HG03045 (cell line): Measurements from ENCODE around the gene GNG13.
"Not testable (repeated sequence)": the region's sequence is repeated elsewhere in the genome, so short reads cannot be mapped to it uniquely, and the experiment has no call there.

Source experiments
- ATAC-seq: cut with Tn5 transposase; IDR thresholded peaks from one replicate; pipeline ENCODE4 v1.9.1; 2021; ENCODE audit warnings: mild to moderate bottlenecking, moderate library complexity; ENCODE audit not compliant: unreplicated experiment

The GNG13 gene

DNA sequence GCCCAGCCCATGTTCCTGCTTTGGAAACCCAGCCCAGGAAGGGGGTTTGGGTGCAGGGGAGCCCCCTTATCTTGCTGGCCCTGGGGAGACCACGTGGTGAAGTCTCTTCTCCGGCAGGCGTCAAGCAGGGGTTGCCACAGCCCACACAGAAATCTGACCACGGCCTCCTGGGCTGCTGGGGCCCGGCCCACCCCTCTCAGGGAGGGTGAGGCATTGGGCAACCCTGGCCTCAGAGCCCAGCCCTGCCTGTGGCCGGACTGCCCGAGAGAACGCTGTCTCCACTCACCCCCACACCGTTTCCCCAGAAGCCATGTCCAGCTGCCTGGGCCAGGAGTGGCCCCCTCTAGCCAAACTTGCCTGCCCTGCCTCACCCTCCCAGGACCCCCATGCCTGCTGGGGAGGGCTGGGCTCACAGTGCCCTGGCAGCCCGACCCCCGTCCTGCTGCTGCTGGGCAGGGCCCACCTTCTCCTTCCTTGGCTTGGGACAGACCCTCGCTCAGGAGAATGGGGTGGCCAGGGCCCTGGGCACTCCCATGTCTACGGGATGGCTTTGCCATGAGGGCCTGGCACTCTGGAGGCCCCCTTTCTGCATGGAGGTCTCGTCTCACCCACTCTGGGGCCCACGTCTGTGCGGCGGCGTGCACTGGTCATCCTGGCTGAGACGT, 19.1 kb downstream of the GNG13 start:
- no peak for ATAC-seq

DNA sequence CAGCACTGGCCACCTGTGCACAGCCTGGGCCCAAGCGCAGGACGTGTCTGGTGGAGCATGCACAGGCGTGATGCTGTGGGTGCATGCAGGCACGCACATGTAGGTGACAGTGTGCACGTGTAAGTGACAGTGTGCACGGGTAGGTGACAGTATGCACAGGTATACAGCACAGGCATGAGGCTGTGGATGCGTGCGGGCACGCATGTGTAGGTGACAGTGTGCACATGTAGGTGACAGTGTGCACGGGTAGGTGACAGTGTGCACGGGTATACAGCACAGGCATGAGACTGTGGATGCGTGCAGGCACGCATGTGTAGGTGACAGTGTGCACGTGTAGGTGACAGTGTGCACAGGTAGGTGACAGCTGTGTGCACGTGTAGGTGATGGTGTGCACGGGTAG, 20.2 kb downstream of the GNG13 start:
- ATAC-seq: no peak

GRCh38 chr16:779561-779960, 21.0 kb downstream of the GNG13 start:
- no peak for ATAC-seq

GRCh38 chr16:778909-779527, 21.5 kb downstream of the GNG13 start:
- no peak for ATAC-seq

GRCh38 chr16:778447-778846, 22.1 kb downstream of the GNG13 start:
- ATAC-seq: no peak

GRCh38 chr16:777826-778225, 22.7 kb downstream of the GNG13 start:
- ATAC-seq: no peak

DNA sequence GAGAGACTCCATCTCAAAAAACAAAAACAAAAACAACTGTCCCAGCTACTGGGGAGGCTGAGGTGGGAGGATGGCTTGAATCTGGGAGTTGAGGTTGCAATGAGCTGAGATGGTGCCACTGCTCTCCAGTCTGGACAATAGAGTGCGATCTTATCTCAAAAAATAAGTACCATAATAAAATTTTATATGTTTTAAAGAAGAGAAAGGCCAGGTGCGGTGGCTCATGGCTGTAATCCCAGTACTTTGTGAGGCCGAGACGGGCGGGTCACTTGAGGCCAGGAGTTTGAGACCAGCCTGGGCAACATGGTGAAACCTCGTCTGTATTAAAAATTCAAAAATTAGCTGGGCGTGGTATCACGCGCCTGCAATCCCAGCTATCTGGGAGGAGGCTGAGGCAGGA, 23.7 kb downstream of the GNG13 start:
- ATAC-seq: no peak

DNA sequence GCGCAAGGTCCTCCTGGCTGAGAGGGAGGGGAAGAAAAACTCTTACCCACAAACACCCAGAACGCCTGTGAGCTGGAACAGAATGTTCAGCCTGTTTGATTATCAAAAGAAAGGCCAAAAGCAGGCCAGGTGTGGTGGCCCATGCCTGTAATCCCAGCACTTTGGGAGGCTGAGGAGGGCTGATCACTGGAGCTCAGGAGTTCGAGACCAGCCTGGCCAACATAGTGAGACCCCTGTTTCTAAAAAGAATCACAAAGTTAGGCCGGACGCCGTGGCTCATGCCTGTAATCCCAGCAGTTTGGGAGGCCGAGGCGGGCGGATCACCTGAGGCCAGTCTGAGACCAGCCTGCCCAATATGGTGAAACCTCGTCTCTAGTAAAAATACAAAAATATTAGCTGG, 24.2 kb downstream of the GNG13 start:
- not testable (repeated sequence) for ATAC-seq

GRCh38 chr16:775236-775796, 25.2 kb downstream of the GNG13 start:
- ATAC-seq: no peak

GRCh38 chr16:774086-775001, 26.2 kb downstream of the GNG13 start:
- ATAC-seq: no peak

DNA sequence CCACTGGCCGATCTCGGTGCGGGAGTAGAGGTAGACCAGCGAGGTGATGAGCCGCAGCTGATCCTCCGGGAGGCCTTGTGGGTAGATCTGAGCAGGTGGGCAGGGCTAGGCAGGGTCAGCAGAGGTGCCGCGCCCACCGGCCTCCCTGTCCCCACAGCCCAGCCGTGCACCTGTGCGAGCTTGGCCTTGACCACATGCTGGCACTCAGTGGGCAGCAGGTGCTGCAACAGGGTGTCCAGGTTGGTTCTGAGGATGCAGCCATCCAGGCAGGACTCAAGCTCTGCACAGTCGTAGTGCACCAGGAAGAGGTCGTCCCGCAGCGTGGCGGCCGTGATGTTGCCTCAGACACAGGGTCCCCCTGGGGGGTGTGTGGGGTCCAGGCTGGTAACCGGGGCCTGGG, 27.6 kb downstream of the GNG13 start:
- no peak for ATAC-seq

- no peak for ATAC-seq
Observed at GRCh38 chr16:770411-770810, 30.1 kb downstream of the GNG13 start.

DNA sequence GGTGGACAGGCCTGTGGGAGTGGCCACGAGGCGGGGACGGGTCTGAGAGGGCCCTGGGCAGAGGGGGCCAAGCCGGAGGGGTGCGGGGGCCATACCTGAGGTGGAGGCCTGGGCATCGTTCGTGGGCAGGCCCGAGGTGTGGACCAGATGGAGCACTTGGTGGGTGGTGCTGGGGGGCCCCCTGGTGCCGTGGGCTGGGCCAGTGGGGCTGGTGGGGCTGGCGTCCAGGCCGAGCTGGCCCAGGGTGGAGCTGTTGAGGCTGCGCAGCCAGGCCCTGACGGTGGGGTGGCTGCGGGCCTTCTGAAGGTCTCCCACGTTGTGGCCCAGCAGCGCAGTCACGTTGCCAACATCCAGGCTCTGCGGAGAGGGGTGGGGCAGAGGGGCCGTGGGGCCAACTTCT, 30.6 kb downstream of the GNG13 start:
- ATAC-seq: no peak

- no peak for ATAC-seq
Observed at GRCh38 chr16:769184-769784, 31.2 kb downstream of the GNG13 start.

- ATAC-seq: no peak
Observed at GRCh38 chr16:768428-768827, 32.1 kb downstream of the GNG13 start.

GRCh38 chr16:767743-768235, 32.7 kb downstream of the GNG13 start:
- ATAC-seq: no peak

DNA sequence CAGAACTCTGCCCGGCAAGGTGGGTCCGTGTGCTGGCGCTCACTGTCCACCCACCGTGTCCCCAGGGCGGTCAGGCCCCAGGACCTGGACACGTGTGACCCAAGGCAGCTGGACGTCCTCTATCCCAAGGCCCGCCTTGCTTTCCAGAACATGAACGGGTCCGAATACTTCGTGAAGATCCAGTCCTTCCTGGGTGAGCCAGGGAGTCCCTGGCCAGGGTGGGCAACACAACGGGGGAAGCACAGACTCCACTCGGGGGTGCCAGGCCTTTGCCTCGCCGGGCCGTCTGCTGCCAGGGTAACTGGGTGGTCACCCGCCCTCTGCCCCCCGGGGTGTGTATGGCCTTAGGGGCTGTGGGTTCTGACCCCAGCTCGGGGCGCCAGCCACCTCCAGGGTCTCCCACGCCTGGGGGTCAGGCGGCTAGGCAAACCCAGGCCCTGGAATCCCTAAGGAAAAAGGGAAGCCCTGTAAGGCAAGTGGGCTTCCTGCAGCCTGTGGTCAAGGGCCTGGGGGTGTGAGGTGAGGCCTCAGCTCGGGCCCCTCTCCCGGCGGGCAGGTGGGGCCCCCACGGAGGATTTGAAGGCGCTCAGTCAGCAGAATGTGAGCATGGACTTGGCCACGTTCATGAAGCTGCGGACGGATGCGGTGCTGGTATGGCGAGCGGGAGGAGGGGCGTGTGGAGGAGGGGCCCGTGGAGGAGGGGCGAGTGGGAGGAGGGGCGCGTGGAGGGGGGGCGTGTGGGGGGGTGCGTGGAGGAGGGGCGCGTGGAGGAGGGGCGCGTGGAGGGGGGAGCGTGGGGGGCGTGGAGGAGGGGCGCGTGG, 33.5 kb downstream of the GNG13 start:
- ATAC-seq: no peak

DNA sequence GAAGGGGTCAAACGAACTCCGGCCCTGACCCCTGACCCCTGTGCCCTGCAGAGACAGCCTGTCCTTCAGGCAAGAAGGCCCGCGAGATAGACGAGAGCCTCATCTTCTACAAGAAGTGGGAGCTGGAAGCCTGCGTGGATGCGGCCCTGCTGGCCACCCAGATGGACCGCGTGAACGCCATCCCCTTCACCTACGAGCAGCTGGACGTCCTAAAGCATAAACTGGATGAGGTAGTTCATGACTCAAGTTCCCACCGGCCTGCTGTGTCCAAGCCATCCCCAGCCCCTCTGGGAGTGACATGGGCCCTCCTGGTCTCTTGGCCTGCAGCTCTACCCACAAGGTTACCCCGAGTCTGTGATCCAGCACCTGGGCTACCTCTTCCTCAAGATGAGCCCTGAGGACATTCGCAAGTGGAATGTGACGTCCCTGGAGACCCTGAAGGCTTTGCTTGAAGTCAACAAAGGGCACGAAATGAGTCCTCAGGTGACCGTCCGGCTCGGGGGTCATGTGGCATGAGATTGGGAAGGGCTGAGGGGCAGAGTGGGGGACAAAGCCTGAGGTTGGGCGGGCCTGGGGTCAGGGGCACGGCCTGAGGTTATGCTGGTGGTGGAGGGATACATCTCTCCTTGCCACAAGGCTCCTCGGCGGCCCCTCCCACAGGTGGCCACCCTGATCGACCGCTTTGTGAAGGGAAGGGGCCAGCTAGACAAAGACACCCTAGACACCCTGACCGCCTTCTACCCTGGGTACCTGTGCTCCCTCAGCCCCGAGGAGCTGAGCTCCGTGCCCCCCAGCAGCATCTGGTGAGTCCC, 34.3 kb downstream of the GNG13 start:
- no peak for ATAC-seq

DNA sequence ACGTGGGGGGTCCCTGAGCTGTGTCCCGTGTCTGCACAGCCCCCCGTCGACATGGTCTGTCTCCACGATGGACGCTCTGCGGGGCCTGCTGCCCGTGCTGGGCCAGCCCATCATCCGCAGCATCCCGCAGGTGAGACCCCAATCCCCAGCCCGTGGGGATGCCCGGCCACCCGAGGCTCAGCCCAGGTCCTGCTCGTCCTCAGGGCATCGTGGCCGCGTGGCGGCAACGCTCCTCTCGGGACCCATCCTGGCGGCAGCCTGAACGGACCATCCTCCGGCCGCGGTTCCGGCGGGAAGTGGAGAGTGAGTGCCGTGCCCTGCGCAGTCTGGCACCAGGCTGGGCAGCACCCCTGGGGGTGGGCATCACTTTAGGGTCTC, 35.1 kb downstream of the GNG13 start:
- no peak for ATAC-seq
